Parathyroid adenoma (tissue), 2 donors: ENCODE data around the gene ATP1A4.

Experiments used
- H2AFZ ChIP-seq: fragments of 300-600 bp; sonication (generic); one replicate; pipeline ENCODE4 v1.7.0; 2017; ENCODE audit warnings: antibody characterized with exemption, mild to moderate bottlenecking
- H3K27ac ChIP-seq: fragments of 300-600 bp; sonication (generic); one replicate; pipeline ENCODE4 v1.7.0; 2017
- H3K27me3 ChIP-seq: fragments of 300-600 bp; sonication (generic); one replicate; pipeline ENCODE4 v1.7.0; 2017; ENCODE audit warnings: low read length; ENCODE audit not compliant: control insufficient read depth, insufficient read depth
- H3K36me3 ChIP-seq: fragments of 300-600 bp; sonication (generic); one replicate; pipeline ENCODE4 v1.7.0; 2017; ENCODE audit warnings: low read length; ENCODE audit not compliant: control insufficient read depth, insufficient read depth
- H3K4me1 ChIP-seq: fragments of 300-600 bp; sonication (generic); one replicate; pipeline ENCODE4 v1.7.0; 2017; ENCODE audit warnings: control low read depth
- H3K4me2 ChIP-seq: fragments of 300-600 bp; sonication (generic); one replicate; pipeline ENCODE4 v1.7.0; 2017; ENCODE audit warnings: low read length
- H3K4me3 ChIP-seq: fragments of 300-600 bp; sonication (generic); one replicate; pipeline ENCODE4 v1.7.0; 2017; ENCODE audit warnings: low read depth, low read length
- H3K79me2 ChIP-seq: fragments of 300-600 bp; sonication (generic); one replicate; pipeline ENCODE4 v1.7.0; 2017; ENCODE audit warnings: control low read depth
- H3K9ac ChIP-seq: fragments of 300-600 bp; sonication (generic); one replicate; pipeline ENCODE4 v1.7.0; 2017; ENCODE audit warnings: mild to moderate bottlenecking
- H3K9me3 ChIP-seq: fragments of 300-600 bp; sonication (generic); one replicate; pipeline ENCODE4 v1.7.0; 2017; ENCODE audit warnings: low read length; ENCODE audit not compliant: control insufficient read depth
- TF ChIP-seq, protein P1 (sequence below): fragments of 300-600 bp; sonication (generic); IDR thresholded peaks from one replicate; pipeline ENCODE4 v1.7.0; 2017; ENCODE audit warnings: antibody characterized with exemption, mild to moderate bottlenecking
- donor health status: primary hyperparathyroidism.

Gene ATP1A4

DNA sequence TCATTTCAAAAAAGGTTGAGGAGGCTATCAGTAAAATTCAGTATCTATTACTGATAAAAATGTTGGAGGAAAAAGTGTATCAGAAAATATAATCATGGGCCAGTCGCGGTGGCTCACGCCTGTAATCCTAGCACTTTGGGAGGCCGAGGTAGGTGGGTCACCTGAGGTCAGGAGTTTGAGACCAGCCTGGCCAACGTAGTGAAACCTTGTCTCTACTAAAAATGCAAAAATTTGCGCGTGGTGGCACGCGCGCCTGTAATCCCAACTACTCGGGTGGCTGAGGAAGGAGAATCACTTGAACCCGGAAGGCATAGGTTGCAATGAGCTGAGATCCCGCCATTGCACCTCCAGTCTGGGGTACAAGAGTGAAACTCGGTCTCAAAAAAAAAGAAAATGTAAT, 5.3 kb upstream of the ATP1A4 start:
- H3K9me3 ChIP-seq, result no peaks in the 10 kb centered on the region
- H2AFZ ChIP-seq, result no peak overlapping the region
- no peaks in the 10 kb centered on the region for H3K4me1 ChIP-seq
- no peaks in the 10 kb centered on the region for H3K36me3 ChIP-seq
- H3K27me3 ChIP-seq, result no peaks in the 10 kb centered on the region
- no peak overlapping the region for H3K27ac ChIP-seq
- TF ChIP-seq, protein P1, sequence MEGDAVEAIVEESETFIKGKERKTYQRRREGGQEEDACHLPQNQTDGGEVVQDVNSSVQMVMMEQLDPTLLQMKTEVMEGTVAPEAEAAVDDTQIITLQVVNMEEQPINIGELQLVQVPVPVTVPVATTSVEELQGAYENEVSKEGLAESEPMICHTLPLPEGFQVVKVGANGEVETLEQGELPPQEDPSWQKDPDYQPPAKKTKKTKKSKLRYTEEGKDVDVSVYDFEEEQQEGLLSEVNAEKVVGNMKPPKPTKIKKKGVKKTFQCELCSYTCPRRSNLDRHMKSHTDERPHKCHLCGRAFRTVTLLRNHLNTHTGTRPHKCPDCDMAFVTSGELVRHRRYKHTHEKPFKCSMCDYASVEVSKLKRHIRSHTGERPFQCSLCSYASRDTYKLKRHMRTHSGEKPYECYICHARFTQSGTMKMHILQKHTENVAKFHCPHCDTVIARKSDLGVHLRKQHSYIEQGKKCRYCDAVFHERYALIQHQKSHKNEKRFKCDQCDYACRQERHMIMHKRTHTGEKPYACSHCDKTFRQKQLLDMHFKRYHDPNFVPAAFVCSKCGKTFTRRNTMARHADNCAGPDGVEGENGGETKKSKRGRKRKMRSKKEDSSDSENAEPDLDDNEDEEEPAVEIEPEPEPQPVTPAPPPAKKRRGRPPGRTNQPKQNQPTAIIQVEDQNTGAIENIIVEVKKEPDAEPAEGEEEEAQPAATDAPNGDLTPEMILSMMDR, result no peak
- H3K79me2 ChIP-seq, result no peaks in the 10 kb centered on the region
- H3K9ac ChIP-seq, result no peak overlapping the region
- no peak overlapping the region for H3K4me3 ChIP-seq
- no peak overlapping the region for H3K4me2 ChIP-seq

- Histone ChIP-seq H3K36me3 (no peaks in the 10 kb centered on the region), H3K9me3 (no peaks in the 10 kb centered on the region), H3K9ac (no peak overlapping the region), H3K4me2 (no peak overlapping the region), H3K27me3 (no peaks in the 10 kb centered on the region), H3K4me1 (no peaks in the 10 kb centered on the region), H2AFZ (peak overlapping the region; percentile 17), H3K27ac (no peak overlapping the region), H3K4me3 (no peak overlapping the region), H3K79me2 (no peaks in the 10 kb centered on the region)
- TF ChIP-seq, protein P1, result no peak
Measured at GRCh38 chr1:160148121-160148520, 3.3 kb upstream of the ATP1A4 start.

DNA sequence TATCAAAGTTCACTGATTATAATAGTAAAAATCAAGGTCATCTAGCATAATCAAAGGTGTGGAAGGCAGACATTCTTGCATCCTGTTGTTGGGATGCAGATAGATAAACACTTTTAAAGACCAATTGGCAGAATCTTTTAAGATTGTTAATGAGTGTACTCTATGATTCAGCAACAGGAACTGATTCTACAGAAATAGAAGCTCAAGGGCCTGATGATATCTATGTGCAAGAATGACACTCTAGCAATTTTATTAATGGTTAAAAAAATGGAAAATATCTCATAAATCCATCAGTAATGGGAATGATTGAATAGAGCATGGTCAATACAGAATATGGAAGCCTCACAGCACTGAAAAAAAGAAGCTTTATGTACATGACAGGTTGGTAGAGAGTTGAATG, 2.2 kb upstream of the ATP1A4 start:
- no peaks in the 10 kb centered on the region for H3K79me2 ChIP-seq
- no peak overlapping the region for H3K4me3 ChIP-seq
- H3K9me3 ChIP-seq, result no peaks in the 10 kb centered on the region
- no peak overlapping the region for H2AFZ ChIP-seq
- TF ChIP-seq, protein P1, result no peak
- no peaks in the 10 kb centered on the region for H3K4me1 ChIP-seq
- H3K4me2 ChIP-seq, result no peak overlapping the region
- H3K27ac ChIP-seq, result no peak overlapping the region
- no peak overlapping the region for H3K9ac ChIP-seq
- no peaks in the 10 kb centered on the region for H3K27me3 ChIP-seq
- H3K36me3 ChIP-seq, result no peaks in the 10 kb centered on the region

DNA sequence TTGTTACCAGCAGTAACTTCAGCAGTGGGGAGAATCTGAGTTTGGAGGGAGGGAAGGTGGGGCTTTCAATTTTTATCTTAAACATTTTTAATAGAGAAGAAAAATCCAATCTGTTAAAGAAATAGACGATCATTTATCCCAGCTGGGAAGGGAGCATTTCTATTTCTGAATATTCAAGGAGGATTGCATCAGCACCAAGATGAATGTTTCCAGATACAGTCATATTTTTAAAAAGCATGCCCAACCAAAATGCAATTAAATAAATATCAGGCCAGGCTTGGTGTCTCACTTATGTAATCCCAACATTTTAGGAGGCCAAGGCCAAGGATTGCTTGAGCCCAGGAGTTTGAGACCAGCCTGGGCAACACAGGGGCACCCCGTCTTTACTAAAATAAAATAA, 1.7 kb upstream of the ATP1A4 start:
- no peak overlapping the region for H3K27ac ChIP-seq
- TF ChIP-seq, protein P1, result no peak
- H3K9me3 ChIP-seq, result no peaks in the 10 kb centered on the region
- no peak overlapping the region for H2AFZ ChIP-seq
- H3K4me3 ChIP-seq, result no peak overlapping the region
- no peaks in the 10 kb centered on the region for H3K27me3 ChIP-seq
- no peak overlapping the region for H3K9ac ChIP-seq
- H3K79me2 ChIP-seq, result no peaks in the 10 kb centered on the region
- no peak overlapping the region for H3K4me2 ChIP-seq
- no peaks in the 10 kb centered on the region for H3K36me3 ChIP-seq
- no peaks in the 10 kb centered on the region for H3K4me1 ChIP-seq

DNA sequence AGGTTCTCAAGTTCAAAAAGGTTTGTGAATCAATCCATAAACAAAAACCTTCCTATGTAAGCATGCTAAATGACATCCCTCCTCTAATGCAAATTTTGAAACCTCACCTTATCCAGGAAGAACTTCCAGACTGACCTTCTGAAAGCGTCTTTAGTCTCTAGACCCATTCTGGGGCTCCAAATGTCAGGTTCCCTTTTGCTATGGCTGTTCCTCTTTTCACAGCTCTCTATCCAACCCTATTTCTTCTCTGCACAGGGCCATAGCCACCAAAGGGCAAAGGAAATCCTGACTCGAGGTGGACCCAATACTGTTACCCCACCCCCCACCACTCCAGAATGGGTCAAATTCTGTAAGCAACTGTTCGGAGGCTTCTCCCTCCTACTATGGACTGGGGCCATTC, 3.4 kb downstream of the ATP1A4 start:
- Histone ChIP-seq H3K79me2 (no peaks in the 10 kb centered on the region), H2AFZ (no peak overlapping the region), H3K9ac (no peak overlapping the region)

More for the DNA sequence above, 3.4 kb downstream of the ATP1A4 start:
- Histone ChIP-seq H3K4me1 (no peaks in the 10 kb centered on the region), H3K4me3 (no peak overlapping the region), H3K4me2 (no peak overlapping the region), H3K27me3 (no peaks in the 10 kb centered on the region), H3K36me3 (no peaks in the 10 kb centered on the region), H3K27ac (no peak overlapping the region), H3K9me3 (no peaks in the 10 kb centered on the region)
- TF ChIP-seq, protein P1, result no peak
